ENCODE data around the gene ILDR2.

The ILDR2 gene

GRCh38 chr1:166975361-166976129, at the start of gene ILDR2:
Gene ILDR2 (minus strand): TSS chr1:166975540. CDS start chr1:166975268, 272 bp downstream.
- in situ Hi-C loops (cut with MboI; ENCODE audit: low sequenced_read_pairs, unreplicated experiment) = no loop called here
- peak; percentile 45 for TF ChIP-seq CTCF (IDR thresholded peaks at IDR 0.05; ENCODE audit: borderline replicate concordance, control extremely low read depth, extremely low read depth, insufficient read depth, missing control alignments)
- DNase-seq (ENCODE audit: low spot score) = peak; percentile 78

GRCh38 chr1:167022384-167022783, 47.0 kb upstream of the ILDR2 start:
- no peak for TF ChIP-seq CTCF (IDR thresholded peaks at IDR 0.05; ENCODE audit: borderline replicate concordance, control extremely low read depth, extremely low read depth, insufficient read depth, missing control alignments)
- no peak for DNase-seq (ENCODE audit: low spot score)
- in situ Hi-C loops (cut with MboI; ENCODE audit: low sequenced_read_pairs, unreplicated experiment) = no loop called here

DNA sequence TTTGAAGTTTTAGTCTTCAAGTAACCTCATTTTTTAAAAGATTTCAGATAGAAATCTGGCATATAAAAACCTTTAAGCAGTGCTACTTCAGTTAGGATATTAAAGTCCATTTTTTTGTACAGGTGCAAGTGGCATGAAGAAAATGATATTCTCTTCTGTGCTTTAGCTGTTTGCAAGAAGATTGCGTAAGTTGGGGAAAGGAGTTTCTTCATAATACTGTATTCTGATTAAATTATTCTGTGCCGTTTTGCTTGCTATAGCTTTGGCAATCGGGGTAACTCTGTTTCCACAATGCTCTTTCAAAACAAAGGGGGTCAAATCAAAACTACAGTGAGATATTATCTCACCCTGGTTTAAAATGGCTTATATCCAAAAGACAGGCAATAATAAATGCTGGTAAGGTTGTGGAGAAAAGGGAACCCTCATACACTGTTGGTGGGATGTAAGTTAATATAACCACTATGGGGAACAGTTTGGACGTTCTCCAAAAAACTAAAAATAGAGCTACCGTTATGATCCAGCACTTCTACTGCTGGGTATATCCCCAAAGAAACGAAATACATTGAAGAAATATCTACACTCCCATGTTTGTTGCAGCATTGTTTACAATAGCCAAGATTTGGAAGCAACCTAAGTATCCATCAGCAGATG, 40.9 kb upstream of the ILDR2 start:
- in situ Hi-C loops (cut with MboI; ENCODE audit: low sequenced_read_pairs, unreplicated experiment) = no loop called here
- TF ChIP-seq CTCF (IDR thresholded peaks at IDR 0.05; ENCODE audit: borderline replicate concordance, control extremely low read depth, extremely low read depth, insufficient read depth, missing control alignments) = no peak
- DNase-seq (ENCODE audit: low spot score) = no peak

DNA sequence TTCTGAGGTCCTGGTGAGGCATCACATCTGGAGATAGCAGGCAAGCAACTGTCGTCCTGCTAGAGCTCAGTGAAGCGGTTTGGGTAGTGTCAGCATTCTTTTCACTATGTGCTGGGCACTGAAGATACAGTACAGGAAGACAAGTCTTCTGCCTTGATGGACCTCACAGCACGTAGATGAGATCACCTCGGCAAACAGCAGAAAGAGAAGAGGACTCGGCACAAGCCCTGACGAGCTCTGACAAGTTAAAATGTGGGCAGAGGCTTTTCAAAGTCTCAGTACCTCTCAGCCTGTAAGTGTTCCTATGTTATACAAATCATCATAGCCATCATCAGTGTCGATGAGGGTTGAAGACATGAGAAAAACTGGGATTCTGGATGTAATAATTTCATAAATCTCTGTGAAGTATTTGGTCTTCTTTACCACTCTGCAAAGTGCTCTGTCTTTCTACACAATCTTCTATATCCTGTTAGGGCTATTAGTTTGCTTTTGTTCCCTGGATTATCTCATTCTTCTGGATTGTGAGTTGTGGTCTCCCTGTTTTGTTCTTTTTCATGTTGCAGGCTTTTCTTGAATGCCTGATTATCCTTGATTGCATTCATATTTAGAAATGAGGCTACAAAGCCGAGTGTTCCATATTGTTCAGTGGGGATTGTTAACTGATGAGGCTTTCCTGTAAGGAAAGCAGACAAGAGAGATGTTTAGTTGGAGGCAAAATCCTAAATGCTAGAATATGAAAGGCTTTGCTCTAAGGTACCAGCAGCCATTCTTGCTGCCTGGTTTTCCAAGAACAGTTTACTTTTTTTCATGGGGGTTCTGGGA, 38.0 kb upstream of the ILDR2 start:
- in situ Hi-C loops (cut with MboI; ENCODE audit: low sequenced_read_pairs, unreplicated experiment) = no loop called here
- DNase-seq (ENCODE audit: low spot score) = no peak
- no peak for TF ChIP-seq CTCF (IDR thresholded peaks at IDR 0.05; ENCODE audit: borderline replicate concordance, control extremely low read depth, extremely low read depth, insufficient read depth, missing control alignments)

GRCh38 chr1:167012570-167012969, 37.2 kb upstream of the ILDR2 start:
- no peak for DNase-seq (ENCODE audit: low spot score)
- TF ChIP-seq CTCF (IDR thresholded peaks at IDR 0.05; ENCODE audit: borderline replicate concordance, control extremely low read depth, extremely low read depth, insufficient read depth, missing control alignments) = no peak
- in situ Hi-C loops (cut with MboI; ENCODE audit: low sequenced_read_pairs, unreplicated experiment) = no loop called here

DNA sequence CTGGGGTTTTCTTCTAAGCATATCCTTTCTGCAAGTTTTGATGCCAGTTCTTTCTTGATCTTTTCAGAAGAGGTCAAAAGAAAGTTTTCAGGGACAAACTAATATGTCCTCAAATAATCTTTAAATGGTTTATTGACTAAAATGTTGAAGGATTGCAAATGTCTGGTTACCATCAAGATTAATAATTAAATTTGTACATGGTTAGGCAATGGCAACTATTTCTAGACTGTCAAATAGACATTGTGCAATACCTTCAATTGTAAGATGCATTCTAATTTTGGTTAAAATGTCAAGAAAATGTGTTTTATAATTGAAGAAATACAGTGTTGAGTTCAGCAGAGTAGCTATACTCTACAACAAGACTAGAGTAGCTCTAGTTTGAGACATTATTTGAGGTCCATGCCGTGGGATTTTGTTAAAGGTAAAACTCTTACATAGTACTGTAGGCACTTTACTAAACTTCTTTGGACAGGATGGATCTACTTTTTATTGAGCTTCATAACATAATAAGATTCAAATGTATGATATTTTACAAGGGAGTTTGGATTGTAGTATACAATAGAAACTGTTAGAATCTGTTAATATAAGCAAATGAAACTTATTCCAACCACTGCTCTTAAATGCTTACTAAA, 36.3 kb upstream of the ILDR2 start:
- no peak for DNase-seq (ENCODE audit: low spot score)
- TF ChIP-seq CTCF (IDR thresholded peaks at IDR 0.05; ENCODE audit: borderline replicate concordance, control extremely low read depth, extremely low read depth, insufficient read depth, missing control alignments) = no peak
- in situ Hi-C loops (cut with MboI; ENCODE audit: low sequenced_read_pairs, unreplicated experiment) = no loop called here
